ENCODE results near the gene ZNF775.

ZNF775 gene

DNA sequence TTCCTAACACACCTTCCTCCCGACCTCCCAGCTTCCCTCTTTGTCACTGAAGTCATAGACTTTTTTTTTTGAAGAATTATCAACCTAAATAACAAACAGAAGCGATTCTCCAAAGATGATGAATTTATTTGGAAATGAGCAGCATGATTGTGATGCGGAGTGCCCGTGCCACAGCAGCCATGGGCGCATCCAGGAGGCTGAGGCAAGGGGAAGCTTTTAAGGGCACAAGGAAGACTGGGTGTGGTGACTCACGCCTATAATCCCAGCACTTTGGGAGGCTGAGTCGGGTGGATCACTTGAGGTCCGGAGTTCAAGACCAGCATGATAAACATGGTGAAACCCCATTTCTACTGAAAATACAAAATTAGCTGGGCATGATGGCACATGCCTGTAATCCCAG lies 55.1 kb downstream of the ZNF775 start:
- in situ Hi-C loops (cut with MboI; ENCODE audit: low sequenced_read_pairs): no loop called here

- in situ Hi-C loops (cut with MboI; ENCODE audit: low sequenced_read_pairs): no loop called here
Measured at GRCh38 chr7:150435047-150435389, 55.9 kb downstream of the ZNF775 start.

- in situ Hi-C loops (cut with MboI; ENCODE audit: low sequenced_read_pairs): no loop called here
Measured at GRCh38 chr7:150435390-150436073, 56.4 kb downstream of the ZNF775 start.

DNA sequence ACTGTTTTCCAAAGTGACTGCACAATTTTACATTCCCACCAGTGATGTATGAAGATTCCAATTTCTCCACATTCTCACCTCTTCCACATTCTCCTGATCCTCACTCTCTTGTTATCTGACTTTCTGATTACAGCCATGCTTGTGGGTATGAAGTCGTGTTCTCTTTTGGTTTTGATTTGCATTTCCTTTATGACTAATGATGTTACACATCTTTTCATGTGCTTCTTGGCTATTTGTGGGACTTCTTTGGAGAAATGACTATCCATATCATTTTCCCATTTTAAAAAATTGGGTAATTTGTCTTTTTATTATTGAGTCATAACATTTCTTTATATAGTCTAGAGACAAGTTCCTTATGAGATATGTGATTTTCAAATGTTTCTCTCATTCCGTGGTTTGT lies 60.8 kb downstream of the ZNF775 start:
- in situ Hi-C loops (cut with MboI; ENCODE audit: low sequenced_read_pairs): no loop called here

- in situ Hi-C loops (cut with MboI; ENCODE audit: low sequenced_read_pairs): no loop called here
Measured at GRCh38 chr7:150441524-150441923, 62.4 kb downstream of the ZNF775 start.

- in situ Hi-C loops (cut with MboI; ENCODE audit: low sequenced_read_pairs): no loop called here
Measured at GRCh38 chr7:150442811-150443210, 63.7 kb downstream of the ZNF775 start.

DNA sequence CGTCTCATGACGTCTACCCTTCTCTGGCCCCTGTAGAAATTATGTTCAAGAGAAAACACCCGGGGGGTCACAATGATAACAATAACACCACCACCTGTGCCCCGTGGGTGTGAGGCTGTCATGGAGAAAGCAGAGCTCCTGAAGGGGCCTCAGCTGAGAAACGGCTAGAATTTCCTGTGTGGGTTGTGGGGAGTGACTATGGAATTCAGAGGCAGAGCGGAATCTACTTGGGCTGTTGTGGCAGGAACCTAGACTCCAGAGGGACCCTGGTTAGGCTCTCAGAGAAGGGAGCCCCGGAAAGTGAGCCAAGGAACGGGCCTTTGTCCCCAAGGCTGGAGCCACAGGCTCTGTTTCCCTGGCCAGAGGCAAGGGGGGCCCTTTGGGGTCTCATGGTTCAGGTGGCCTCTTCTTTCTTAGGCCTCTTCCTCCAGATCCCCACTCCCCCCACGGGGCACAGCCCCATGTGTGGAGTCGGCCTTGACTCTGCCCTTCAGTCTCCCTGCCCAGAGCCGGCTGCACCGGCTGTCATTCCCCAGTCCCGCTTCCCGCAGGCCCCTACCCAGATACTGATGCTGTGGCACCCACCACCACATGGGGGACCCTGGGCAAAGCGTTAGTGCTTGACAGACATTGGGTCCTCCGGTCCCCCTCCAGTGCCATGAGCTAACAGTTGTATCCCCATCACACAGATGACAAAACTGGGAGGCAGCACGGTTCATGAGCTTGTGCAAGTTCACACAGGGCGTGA lies 64.8 kb downstream of the ZNF775 start:
- in situ Hi-C loops (cut with MboI; ENCODE audit: low sequenced_read_pairs): no loop called here

DNA sequence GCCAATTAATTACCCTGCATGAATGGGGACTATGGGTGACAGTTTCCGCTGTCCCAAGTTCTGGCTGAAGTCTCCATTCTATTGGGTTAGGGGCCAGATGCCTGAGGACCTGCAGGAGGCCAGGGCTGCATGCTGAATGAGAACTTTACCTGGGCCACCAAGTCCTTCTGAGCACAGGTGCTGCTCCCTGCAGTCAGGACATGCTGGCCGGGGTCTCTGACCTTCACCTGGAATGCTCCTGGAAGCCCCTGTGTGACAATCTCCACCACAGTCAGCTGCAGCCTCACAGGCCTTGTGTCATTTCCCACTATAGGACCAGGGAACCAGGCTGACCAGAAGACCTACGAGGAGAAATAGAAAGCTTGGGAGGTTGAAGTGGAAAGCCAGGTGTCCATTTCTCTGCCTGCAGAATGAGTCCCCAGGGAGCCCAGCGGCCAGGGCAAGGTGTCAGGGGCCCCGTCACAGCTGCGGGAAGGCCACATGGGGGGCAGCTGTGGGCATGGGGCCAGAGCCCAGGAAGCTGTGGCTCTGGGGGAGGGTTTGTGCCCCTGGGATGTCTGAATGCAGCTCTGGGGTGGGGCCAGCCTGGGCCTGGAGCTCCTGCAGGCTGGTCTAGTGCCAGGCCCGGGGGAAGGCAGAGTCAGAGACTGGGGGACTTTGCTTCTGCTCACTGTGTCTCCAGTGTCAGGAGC lies 65.7 kb downstream of the ZNF775 start:
- in situ Hi-C loops (cut with MboI; ENCODE audit: low sequenced_read_pairs): no loop called here

- in situ Hi-C loops (cut with MboI; ENCODE audit: low sequenced_read_pairs): no loop called here
Measured at GRCh38 chr7:150446288-150446938, 67.3 kb downstream of the ZNF775 start.
